ENCODE data around the gene ECT2L.

ECT2L gene, protein sequence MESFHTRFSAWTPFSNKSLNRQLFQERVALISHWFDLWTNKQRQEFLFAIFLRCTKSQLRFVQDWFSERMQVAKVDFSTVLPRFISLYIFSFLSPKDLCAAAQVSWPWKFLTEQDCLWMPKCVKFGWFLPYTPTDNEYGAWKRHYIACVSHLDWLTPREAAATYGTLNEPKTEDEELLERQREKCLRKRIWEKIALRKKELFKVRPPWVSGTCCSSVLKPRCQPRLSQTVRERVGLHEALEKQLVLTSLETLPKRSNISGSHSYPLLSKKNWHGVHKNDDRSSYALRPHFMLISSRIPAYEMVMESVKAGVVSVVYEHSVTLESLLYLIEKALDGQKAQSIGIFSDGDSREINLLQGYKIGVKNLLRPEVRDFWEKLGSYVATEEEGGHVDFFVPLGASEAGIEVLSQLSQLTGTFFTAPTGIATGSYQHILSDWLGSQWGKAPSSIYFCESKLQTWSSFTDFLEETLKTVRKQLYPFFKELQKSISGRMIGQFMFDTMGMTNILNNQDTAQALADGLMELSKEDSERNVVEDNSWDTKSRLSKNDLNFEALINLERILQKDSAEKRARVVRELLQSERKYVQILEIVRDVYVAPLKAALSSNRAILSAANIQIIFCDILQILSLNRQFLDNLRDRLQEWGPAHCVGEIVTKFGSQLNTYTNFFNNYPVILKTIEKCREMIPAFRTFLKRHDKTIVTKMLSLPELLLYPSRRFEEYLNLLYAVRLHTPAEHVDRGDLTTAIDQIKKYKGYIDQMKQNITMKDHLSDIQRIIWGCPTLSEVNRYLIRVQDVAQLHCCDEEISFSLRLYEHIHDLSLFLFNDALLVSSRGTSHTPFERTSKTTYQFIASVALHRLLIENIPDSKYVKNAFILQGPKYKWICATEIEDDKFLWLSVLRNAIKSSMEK

DNA sequence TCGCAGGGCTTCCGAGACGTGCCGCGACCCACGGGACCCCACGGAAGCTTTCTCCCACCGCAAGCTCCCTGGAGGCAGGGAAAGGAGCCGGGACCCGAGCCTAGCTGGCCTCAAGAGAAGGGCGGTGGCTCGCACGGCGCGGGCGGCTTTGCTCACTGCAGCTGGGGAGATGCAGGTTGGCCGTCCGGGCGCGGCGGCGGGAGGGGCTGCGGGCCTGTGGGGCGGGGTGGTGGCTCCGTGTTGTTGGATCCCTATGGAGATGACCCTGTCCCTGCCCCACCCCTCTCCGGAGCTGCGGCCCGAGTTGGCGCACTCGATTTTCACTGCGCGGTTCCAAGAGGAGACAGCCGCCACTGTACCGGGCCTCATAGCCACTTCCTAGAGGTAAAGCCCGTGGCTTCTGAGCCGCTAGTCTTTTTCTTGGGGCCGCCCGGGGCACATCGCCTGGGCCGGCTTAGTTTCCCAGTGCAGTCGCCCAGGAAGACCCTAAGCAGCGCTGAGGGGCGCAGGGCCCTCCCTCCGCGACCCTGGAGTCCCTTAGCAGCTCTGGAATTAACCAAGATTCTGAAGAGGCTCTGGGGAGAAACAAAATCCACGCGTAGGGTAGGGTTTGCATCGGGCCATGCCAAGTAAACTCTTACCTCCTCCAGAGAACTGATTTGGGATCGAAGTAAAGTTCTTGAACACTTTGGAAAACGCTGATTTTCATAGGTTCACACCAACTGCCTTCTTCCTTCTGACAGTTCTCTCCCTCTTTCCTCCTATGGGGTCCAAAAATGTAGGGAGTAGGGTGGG, at the start of gene ECT2L:
Gene ECT2L (plus strand): TSS at position 279 of the 795 bp plus-strand sequence. CDS start 17,188 bp downstream, outside the sequence.
- DNase-seq (ENCODE audit: low read depth in 2 of 2): no peak

DNA sequence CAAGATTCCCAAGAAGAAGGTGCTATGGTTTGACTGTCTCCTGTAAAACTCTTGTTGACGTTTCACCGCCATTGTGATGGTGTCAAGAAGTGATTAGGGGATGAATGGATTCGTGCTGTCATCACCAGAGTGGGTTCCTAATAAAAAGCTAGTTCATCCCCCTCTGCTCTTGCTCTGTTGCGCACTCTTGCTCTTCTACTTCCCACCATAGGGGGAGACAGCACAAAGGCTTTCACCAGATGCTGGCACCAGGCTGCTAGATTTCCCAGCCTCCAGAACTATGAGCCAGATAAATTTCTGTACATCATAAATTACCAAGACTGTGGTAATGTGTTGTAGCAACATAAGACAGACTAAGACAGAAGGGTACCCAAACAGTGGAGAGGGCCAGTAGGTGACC, 43.9 kb upstream of the ECT2L start:
- no peak for DNase-seq (ENCODE audit: low read depth in 2 of 2)

DNA sequence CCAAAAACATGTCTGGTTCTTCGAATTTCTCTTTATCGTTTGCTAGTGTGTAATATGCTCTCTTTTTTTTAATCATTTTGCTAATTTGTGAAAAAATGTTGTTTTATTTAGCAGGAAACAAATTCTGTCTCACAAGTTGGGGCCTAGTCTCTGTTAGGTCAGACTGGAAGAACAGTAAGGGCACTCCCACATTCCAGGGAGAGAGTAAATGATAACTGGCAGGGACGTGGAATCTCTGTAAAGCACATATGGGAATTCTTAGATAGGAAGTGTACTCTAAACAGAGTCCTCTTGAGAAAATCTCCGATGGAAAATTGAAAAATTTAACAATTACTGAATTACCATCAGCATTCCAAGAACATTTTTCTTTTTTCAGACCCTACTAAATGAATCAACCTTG, 38.8 kb upstream of the ECT2L start:
- no peak for DNase-seq (ENCODE audit: low read depth in 2 of 2)

DNA sequence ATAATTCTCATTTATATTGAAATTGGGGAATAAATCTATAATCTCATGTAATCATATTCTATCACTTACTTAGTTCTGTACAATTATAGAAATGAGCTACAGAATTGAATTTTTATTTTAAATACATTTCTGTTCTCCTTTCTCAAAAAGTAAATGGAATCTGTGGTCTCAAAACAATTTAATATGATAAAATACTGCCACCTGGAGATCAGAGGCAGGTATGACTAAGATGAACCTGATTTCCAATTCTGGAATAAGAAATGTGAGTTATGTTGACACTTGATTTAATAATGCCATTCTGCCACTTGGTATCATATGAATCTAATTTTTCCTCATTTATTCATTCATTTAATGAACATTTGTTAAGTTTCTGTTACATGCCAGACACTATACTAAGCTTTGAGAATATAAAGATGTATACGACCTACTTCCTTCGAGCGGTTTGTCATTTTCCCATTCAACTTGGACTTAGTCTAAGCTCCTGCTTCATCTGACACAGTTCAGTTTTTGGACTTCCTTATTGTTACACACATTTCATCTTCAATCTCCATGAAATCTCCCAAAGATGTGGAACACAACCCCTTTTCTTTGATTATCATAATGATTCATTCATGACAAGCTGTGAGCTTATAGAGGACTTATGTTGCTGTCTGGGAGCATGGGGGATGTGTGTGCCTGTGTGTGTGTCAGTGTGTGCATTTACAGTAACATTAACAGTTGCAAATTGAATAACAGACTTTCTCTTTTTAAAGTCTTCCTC, 29.8 kb upstream of the ECT2L start:
- peak; percentile 10 to 16 for DNase-seq (ENCODE audit: low read depth in 2 of 2)

DNA sequence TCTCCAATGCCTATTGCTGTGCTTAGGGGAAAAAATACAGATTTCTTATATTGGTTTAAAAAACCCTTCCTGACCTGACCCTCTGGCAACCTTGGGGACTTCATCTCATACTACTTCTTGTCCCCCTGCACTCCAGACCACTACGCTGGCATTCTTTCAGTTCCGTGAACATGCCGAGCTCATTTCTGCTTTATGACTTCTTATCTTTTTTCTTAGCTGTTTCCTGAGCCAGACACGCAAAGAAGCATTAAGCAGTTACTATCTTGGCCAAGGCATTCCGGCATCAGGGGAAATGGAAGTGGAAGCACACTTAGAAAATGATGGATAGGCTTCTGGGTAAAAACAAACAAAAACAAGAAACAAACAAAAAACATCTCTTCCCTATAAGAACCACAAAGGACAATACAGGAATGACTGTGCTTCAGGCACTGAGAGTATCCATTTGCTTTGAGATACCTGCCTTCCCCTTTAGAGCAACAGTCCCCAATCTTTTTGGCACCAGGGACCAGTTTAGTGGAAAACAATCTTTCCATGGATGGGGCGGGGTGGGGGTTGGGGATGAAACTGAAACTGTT, 26.7 kb upstream of the ECT2L start:
- no peak for DNase-seq (ENCODE audit: low read depth in 2 of 2)

DNA sequence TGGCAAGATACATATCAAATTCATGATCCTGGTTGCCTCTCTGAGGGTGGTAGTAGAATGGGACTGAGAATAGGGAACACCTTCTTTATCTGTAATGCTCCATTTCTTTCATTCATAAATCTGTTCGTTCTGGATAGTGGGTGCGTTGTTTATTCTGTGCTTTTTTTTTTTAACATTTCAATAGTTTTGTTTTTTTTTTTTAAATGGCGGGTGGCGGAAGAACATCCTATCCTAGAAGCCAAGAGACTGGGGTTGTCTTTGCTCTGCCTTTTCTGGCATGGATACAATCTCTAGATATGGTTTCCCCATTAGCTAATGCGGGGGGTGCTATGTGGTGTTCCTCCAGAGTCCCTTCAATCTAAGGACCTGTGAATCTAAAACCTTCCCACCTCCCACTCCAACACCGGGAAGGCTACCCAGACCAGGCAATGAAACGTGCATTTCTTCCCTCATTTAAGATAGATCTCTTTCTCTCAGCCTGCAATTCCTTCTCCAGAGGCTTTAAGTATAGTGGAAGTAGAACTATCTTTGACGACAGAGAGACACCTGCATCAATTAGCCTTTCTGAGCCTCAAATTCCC, 23.2 kb upstream of the ECT2L start:
- no peak for DNase-seq (ENCODE audit: low read depth in 2 of 2)

DNA sequence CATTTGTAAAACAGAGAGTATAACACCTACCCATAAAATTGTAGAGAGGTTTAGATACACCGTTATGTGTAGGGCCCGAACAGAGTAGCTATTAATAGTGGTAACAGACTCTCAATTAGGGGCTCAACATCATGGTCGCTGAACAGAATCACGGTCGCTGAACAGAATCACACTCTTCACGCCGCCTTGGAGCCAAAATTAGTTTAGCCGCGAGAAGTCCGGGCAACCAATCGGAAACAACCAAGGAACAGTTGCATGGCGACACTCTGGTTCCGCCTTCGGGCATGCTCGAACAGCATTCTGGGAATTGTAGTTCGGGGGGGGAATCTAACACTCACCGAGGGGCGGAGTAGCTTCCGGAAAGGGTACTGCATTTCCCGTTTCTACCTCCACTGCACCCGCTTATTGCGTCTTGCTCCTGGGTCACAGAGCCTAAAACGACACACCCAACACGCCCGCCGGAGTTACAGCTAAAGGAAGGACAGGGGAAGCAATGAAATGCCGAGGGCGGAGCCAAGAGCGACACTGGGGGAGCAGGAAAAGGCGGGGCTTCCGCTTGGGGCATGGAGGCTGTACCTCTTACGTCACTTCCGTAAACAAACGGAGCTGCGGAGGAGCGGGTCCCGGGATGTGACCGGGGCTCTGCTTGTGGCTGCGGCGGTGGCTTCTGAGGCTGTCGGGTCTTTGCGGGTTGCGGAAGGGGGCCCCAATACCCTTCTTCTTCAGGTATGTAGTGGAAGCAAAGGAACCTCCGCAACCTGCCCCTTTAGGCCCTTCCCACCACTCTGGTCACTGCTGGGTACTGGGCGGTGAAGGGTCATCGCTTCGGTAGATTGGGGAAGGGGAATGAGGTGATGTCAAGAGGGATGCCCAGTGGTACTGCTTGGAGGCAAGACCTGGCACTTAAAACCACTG, 22.5 kb upstream of the ECT2L start, which contains the start of gene CCDC28A:
Gene CCDC28A (plus strand): TSS at position 593 of the 915 bp plus-strand sequence. CDS start 2,352 bp downstream, outside the sequence.
- DNase-seq (ENCODE audit: low read depth in 2 of 2): peak; percentile 90

DNA sequence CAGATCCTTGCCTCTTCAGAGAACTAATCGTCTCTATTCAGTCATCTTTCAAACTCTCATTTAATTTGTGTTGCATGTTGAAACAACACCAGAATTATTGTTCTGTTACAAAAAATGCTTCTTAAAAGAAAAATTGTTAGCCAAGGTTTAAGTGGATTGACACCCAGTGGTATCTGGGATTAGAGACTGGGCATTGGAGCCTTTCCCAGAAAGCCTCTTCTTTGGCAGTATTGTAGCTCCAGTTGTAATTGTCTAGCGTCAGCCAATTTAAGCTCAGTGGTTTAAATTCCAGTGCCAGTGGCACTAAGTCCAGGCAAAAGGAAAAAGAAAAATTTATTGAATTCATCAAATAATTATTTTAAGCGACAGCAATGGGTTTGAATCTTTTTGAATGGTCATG, 21.5 kb upstream of the ECT2L start:
- no peak for DNase-seq (ENCODE audit: low read depth in 2 of 2)

DNA sequence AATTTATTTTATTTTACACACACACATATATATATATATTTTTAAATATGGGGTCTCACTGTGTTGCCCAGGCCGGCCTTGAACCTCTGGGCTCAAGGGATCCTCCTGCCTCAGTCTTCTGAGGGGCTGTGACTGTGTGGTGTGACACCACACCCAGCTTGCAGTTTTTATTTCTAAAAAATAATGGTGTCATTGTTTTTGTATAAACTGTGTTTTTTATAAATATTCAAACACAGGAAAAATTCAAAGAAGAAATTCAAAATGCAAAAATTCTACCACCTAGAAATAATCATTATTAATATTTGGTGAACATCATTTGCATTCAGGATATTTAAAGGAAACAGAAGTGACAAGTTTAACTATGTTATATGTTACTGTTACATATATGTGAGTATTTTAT, 19.2 kb upstream of the ECT2L start:
- no peak for DNase-seq (ENCODE audit: low read depth in 2 of 2)

DNA sequence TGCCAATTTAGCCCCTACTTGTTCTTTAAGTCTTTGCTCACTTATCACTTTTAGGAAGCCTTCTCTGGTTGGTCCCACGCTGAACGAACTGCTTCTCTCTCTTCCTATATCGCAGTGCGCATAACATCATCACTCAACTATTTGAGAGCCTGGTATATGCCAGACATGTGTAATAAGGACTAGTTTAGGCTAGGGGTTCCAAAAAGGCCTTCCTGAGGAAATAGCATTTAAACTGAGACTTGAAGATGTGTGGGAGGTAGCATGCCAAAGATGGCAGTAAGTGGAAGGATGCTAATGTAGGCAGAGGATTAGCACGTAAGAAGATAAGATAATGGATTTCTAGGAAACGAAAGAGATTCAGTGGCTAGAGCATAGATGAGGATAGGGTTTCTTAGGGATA, 17.6 kb upstream of the ECT2L start:
- no peak for DNase-seq (ENCODE audit: low read depth in 2 of 2)

DNA sequence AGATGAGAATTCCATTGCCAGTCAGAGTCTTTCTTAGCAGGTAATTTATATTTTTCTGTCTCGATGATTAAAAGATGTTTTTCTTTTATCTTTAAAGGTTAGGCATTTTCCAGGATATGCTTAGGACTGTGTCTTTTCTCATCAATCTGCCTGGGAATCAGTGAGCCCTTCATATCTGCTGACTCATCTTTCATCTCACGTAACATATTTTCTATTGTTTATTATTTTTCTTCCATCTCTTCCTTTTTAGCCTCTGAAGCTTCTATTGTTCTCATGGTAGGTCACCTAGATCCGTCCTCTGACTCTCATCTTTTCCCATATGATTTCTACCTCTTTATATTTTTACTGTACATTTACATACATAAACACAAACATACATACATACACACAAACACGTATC, 13.6 kb upstream of the ECT2L start:
- DNase-seq (ENCODE audit: low read depth in 2 of 2): no peak

DNA sequence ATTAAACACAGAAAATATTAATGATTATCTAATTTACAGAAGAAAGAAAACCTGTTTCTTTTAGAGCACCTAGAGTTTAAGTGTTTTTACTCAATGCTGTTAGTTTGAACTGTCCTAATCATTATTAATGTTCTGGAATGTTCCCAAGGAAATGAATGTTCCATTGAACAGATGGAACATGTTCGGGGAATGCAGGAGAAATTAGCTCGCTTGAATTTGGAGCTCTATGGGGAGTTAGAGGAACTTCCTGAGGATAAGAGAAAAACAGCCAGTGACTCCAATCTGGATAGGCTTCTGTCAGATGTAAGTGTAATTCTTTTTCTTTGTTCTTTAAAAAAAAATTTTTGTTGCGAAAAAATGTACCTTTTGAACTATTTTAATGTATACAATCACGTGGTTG, 10.8 kb upstream of the ECT2L start:
- no peak for DNase-seq (ENCODE audit: low read depth in 2 of 2)

DNA sequence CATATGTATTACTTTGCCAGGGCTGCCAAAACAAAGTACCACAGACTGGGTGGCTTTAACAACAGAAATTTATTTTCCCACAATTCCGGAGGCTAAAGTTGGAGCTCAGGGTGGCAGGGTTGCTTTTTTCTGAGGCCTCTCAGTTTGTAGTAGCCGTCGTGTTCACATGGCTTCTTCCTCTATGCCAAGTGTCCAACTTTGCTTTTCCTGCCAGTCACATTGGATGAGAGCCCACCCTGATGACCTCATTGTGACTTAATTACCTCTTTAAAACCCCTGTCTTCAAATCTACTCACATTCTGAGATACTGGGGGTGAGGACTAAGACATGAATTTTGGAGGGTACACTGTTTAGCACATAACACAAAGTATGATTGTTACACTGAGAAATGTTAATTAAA, 9.9 kb upstream of the ECT2L start:
- DNase-seq (ENCODE audit: low read depth in 2 of 2): no peak

DNA sequence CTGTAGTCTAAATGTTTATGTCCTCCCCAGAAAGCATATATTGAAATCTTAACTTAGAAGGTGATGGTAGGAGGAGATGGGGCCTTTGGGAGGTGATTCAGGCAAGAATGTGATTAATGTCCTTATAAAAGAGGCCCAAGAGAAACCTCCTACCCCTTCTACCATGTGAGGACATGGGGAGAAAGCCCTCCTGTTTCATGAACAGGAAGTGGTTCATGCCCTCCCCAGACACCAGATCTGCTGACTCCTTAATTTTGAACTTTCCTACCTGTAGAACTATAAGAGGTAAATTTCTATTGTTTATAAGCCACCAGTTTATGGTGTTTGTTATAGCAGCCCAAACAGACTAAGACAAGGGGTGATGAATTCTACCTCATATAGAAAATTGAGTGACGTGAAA, 8.7 kb upstream of the ECT2L start:
- no peak for DNase-seq (ENCODE audit: low read depth in 2 of 2)

DNA sequence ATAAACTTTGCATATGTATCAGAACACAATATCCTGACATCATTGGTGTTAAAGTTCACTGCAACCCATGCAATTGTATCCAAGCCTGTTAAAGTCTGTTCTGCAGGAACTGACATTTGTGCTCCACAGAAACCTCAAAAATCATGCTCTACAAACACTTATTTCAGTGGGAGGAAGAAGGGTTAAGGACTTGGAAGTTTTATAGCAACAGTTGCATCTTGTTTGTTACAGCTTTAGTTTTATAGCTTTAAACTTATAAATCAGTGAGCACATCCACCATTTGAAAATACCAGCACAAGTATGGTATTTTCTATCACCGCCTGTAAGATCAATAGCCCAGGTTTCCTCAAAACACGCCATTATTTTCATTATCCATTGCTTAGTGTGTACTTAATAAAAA, 884 bp downstream of the ECT2L start:
- no peak for DNase-seq (ENCODE audit: low read depth in 2 of 2)

DNA sequence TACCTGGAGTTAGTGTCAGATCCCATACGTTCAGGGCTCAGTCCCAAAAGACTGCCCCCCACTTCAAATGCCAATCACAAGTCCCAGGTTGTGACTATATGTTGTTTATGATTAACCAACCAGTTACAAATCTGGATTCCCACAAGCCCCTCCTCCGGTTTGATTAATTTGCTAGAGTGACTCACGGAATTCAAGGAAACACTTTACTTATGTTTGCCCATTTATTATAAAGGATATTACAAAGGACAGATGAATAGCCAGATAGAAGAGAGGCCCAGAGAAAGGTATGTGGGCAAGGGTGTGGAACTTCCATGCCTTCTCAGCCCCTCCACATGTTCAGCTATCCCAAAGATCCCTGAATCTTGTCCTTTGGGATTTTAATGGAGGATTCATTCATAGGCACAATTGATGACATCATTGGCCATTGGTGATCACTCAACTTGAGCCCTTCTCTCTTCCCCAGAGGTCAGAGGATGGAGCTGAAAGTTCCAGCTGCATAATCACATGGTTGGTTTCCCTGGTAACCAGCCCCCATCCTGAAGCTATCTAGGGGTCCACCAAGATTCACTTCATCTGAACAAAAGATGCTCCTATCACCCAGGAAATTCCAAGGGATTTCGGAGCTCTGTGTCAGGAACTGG, 2.0 kb downstream of the ECT2L start:
- DNase-seq (ENCODE audit: low read depth in 2 of 2): no peak

DNA sequence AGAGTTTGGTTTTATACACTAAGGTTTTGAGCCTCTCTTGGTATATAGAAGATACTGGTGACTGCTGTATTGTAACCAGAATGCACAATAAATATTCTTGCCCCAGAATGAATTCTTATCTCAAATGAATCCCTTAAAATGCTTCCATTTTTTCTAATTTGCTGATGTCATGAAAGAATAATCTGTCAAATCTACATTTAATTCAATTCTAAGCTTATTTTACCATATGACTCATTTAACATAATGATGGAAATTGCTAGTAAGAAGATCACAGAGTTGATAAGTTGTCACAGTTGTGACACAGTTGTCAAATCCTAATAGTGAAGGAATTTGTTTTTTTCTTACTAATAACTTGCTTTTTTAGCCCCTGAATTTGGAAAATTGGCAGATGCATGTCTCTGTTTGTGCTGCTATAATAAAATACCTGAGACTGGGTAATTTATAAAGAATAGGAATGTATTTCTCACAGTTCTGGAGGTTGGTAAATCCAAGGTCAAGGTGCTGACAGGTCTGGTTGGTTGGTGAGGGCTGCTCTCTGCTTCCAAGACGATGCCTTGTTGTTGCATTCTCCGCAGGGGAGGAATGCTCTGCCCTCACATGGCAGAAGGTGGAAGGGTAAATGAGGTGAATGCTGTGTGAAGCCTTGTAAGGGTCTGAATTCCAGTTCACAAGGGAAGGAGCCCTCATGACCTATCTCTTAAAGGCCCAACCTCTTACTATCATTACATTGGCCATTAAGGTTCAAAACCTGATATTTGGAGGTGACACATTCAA, 4.7 kb downstream of the ECT2L start:
- no peak for DNase-seq (ENCODE audit: low read depth in 2 of 2)

DNA sequence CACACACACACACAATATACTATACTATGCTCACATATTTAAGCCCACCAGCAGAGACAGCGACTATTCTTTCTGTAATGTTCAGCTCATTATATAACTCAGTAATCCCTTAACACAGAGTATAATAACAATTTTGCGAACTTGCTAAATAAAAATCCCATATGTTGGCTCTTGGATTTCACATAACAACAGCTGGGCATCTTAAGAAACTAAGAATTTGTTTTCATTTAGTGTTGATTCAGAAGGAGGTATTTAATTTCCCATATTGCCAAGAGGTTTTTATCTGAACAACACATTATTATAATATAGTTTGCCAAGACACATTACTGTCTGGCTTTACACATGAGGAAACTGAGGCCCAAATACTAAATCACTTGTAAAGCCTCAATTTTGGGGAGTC, 7.4 kb downstream of the ECT2L start:
- no peak for DNase-seq (ENCODE audit: low read depth in 2 of 2)
